Mucosa of stomach (tissue), 1 donor: ENCODE measurements around the gene PREP.
A peak's percentile ranks its signal among the peaks of the same experiment; 100 is the strongest.

Source experiments
- H3K27me3 ChIP-seq: one replicate; pipeline ENCODE4 v1.7.0; 2013; ENCODE audit warnings: mild to moderate bottlenecking, low read length; ENCODE audit not compliant: control insufficient read depth, insufficient read depth
- H3K36me3 ChIP-seq: one replicate; pipeline ENCODE4 v1.7.0; 2013; ENCODE audit warnings: low read length; ENCODE audit not compliant: control insufficient read depth, insufficient read depth
- H3K4me1 ChIP-seq: one replicate; pipeline ENCODE4 v1.7.0; 2013; ENCODE audit warnings: mild to moderate bottlenecking, low read length; ENCODE audit not compliant: control insufficient read depth, insufficient read depth
- H3K4me3 ChIP-seq: one replicate; pipeline ENCODE4 v1.7.0; 2013; ENCODE audit warnings: low read length
- H3K9ac ChIP-seq: one replicate; pipeline ENCODE4 v1.7.0; 2013; ENCODE audit warnings: mild to moderate bottlenecking, low read length, moderate library complexity
- H3K9me3 ChIP-seq: one replicate; pipeline ENCODE4 v1.7.0; 2013; ENCODE audit warnings: mild to moderate bottlenecking, low read length, moderate library complexity; ENCODE audit not compliant: control insufficient read depth
- donor health status: Pancreatic carcinoma.

Gene PREP

DNA sequence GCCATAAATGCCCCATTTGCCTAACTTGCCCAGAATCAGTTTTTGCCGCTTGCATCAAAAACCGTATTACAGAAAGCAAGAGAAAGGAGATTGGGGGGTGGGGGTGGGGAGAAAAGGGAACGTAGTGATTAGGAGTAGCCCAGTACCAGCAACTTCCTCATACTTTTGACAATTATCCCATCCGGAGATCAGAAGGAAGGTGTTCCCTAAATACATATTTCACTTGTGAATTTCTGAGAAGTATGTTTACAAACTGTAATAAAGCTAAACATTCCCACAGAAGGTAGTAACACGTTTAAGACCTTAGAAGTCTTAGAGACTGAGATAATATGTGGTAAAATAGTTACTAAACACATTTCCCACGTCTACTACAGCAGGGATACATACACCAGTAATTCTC is 14.5 kb downstream of the PREP start:
- Histone ChIP-seq H3K27me3 (no peaks in the 10 kb centered on the region), H3K9ac (no peak overlapping the region), H3K9me3 (no peaks in the 10 kb centered on the region), H3K4me3 (no peak overlapping the region), H3K4me1 (peaks cover 14% of the 10 kb centered on the region), H3K36me3 (no peaks in the 10 kb centered on the region)

DNA sequence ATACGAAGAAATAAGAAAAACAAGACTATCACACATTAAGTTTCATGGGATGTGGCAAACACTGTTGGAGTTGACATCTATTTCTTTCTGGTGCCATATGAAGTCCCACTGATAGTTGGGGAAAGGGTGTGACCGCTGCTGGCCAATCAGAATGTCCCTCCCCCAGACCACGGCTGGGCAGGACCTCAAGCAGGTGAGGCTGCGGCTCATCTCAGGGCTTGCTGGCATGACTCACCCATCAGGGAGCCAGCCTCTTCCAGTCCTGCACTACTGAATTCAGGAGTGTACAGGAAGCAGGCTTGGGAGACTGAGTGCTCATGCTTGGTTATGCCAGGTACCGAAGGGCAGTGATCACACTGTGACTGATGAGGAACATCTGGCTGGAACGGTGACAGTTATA is 18.9 kb downstream of the PREP start:
- Histone ChIP-seq H3K4me1 (peaks cover 38% of the 10 kb centered on the region), H3K27me3 (no peaks in the 10 kb centered on the region), H3K9me3 (no peaks in the 10 kb centered on the region), H3K4me3 (no peak overlapping the region), H3K36me3 (no peaks in the 10 kb centered on the region), H3K9ac (no peak overlapping the region)

DNA sequence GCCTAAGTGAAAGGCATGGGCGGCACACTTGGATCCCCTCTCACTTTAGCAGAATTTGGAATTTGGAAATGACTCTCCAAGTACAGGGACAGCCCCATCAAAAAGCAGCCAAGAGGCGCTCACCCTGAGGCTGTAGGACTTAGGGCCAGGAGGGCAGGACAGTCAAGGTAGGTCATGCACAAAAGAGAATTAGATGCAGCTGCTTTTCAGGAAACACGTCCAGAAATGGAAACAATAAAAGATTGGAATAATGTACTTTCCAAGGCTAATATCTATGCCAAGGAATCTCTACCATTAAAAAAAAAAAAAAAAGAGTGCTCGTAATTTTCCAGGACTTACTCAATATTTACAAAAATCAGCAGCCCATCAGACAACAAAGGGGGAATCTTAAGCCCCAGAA is 19.9 kb downstream of the PREP start:
- H3K9me3 ChIP-seq, result no peaks in the 10 kb centered on the region
- H3K36me3 ChIP-seq, result no peaks in the 10 kb centered on the region
- H3K27me3 ChIP-seq, result no peaks in the 10 kb centered on the region
- peaks cover 28% of the 10 kb centered on the region for H3K4me1 ChIP-seq
- H3K9ac ChIP-seq, result no peak overlapping the region
- H3K4me3 ChIP-seq, result no peak overlapping the region

DNA sequence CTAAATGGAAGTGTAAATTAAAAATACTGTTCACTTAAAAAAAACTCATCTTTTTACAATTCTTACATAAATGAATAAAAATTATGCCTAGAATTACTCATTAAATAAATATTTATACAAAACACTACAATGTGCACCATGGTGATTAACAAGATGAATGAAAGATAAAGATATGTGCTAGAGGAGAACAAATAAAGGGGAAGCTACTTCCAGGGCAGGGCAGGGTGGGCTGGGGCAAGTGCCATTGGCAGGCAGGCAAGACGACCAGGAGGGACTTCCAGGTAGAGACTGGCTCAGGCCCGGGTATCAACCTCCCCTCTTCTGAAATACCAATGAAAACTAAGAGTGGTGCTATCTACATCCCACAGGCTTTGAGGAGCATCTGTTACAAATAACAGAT is 20.4 kb downstream of the PREP start:
- no peaks in the 10 kb centered on the region for H3K36me3 ChIP-seq
- H3K27me3 ChIP-seq, result no peaks in the 10 kb centered on the region
- H3K9me3 ChIP-seq, result no peaks in the 10 kb centered on the region
- H3K4me3 ChIP-seq, result no peak overlapping the region
- no peak overlapping the region for H3K9ac ChIP-seq
- H3K4me1 ChIP-seq, result peaks cover 28% of the 10 kb centered on the region

DNA sequence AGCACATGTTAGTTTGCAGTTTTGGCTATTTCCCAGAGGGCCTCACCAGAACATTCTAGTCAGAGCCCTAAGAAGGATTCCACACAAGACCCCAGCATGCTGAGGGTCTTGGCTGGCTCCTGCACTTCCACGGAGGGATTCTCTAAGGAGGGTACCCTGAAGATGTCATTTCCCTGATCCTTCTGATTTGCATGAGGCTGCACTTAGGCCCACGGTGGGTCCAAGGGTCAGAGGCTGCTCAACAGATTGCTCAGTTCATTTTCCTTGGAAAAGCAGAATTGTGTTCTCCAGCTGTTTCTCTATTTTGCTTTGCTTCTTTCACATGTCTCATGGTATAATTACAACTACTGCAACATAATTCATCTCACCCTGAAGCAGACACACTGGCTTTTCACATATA is 22.2 kb downstream of the PREP start:
- H3K4me3 ChIP-seq, result no peak overlapping the region
- H3K36me3 ChIP-seq, result no peaks in the 10 kb centered on the region
- no peak overlapping the region for H3K9ac ChIP-seq
- peaks cover 28% of the 10 kb centered on the region for H3K4me1 ChIP-seq
- no peaks in the 10 kb centered on the region for H3K27me3 ChIP-seq
- no peaks in the 10 kb centered on the region for H3K9me3 ChIP-seq

DNA sequence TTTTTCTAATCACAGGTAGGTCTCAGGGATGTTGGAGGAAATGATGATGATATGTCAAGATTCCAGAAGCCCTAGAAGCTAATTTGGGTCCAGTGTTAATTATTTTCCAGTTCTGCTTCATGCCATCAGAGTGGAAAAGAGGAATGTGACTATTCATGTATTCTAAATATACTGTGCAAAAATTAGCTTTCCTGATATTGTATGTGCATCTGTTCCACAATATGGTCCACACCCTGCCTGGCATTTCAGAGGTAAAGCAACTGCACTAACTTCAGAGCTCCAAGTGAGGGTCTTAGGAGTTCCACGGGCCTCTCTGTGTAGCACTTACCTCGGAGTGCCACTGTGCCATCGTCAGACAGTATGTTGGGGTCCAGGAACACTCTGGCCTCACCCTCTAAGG is 27.1 kb downstream of the PREP start:
- no peaks in the 10 kb centered on the region for H3K9me3 ChIP-seq
- H3K4me3 ChIP-seq, result no peak overlapping the region
- no peaks in the 10 kb centered on the region for H3K27me3 ChIP-seq
- H3K36me3 ChIP-seq, result no peaks in the 10 kb centered on the region
- peaks cover 25% of the 10 kb centered on the region for H3K4me1 ChIP-seq
- H3K9ac ChIP-seq, result no peak overlapping the region

DNA sequence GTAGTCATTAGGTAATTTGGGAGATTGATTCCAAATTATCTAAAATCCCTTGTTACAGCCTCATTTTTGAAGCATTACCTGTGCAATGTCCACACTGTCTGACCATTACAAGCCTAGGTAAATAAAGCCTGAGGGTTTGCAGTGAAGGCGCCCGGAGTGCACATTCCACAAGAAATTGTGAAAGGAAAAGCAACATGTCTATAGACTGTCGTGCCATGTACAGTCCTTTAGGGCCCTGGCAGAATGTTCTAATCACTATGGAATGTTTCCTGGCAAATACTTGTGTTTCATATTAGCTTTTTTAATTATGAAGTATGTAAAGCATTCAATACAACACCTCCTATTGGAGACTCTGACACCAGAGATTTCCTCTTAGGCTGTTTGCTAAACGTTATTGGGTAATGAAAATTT is 28.9 kb downstream of the PREP start:
- Histone ChIP-seq H3K9me3 (no peaks in the 10 kb centered on the region), H3K4me3 (no peak overlapping the region), H3K36me3 (no peaks in the 10 kb centered on the region), H3K9ac (no peak overlapping the region), H3K4me1 (peaks cover 24% of the 10 kb centered on the region), H3K27me3 (no peaks in the 10 kb centered on the region)

DNA sequence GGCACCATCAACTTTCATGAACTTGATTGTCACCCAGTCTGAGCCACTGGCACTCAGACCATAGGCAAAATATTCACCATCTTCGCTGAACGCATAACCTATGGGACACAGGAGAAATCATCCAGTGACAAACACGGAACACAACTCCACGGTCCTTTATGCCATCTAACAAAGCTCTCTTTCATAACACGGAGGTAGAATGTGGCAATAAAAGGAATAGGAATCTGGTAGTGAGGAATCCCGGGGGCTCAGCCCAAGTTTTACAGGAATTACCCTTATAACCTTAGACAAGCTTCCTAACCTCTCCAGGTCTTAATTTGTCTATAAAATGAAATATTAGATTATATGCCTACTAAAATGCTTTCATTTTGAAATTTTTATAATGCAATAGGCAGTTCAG is 29.4 kb downstream of the PREP start:
- Histone ChIP-seq H3K9ac (no peak overlapping the region), H3K9me3 (no peaks in the 10 kb centered on the region), H3K4me1 (peaks cover 24% of the 10 kb centered on the region), H3K27me3 (no peaks in the 10 kb centered on the region), H3K36me3 (no peaks in the 10 kb centered on the region), H3K4me3 (no peak overlapping the region)

DNA sequence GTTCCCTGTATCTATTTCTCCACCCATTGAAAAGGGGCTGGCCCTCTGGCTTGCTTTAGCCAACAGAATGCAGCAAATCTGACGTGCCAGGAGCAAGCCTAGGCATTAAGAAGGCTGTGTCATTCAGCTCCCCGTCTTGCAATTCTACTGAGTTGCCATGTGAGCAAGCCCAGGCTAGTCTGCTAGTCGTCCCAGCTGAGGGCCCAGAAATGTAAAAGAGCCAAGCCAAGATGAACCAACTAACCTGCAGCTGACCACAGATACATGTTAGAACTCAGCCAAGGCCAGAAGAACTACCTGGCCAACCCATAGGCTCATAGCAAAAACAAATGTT is 30.1 kb downstream of the PREP start:
- Histone ChIP-seq H3K9me3 (no peaks in the 10 kb centered on the region), H3K4me1 (peaks cover 24% of the 10 kb centered on the region), H3K36me3 (no peaks in the 10 kb centered on the region), H3K9ac (peak overlapping the region; percentile 44), H3K4me3 (no peak overlapping the region), H3K27me3 (no peaks in the 10 kb centered on the region)

DNA sequence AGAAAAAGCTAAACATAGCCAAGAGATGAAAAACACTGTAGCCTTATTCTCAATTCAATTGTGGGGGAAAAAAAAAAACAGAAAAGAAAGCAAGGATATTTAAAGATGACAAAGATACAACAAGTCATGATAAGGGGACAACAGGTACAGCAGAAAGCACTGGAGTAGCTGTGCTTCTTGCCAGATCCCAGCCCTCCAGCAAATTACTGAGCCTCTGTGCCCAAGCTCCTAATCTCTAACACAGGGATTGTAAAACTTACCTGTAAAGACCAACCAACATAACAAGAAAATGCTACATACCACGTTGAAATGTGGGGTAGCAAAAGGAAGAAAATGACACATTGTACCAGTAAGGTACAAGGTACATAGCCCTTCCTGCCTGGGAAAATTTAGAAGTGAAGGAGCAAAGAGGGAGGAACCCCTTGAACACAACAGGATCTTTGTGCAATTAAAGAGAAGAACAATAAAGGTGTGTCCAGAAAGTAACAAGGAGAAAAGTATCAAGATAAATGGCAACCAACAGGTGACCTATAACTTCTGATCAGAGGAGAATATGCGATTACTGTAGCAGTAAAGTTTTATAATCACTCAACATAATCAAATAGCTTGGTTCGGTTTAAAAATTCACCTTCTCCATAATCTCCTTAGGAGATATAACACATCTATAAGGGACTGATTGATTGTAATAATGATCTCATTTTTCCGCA is 30.6 kb downstream of the PREP start:
- H3K9me3 ChIP-seq, result no peaks in the 10 kb centered on the region
- H3K4me1 ChIP-seq, result peaks cover 24% of the 10 kb centered on the region
- H3K9ac ChIP-seq, result peak overlapping the region; percentile 44
- no peaks in the 10 kb centered on the region for H3K27me3 ChIP-seq
- H3K4me3 ChIP-seq, result no peak overlapping the region
- H3K36me3 ChIP-seq, result no peaks in the 10 kb centered on the region

DNA sequence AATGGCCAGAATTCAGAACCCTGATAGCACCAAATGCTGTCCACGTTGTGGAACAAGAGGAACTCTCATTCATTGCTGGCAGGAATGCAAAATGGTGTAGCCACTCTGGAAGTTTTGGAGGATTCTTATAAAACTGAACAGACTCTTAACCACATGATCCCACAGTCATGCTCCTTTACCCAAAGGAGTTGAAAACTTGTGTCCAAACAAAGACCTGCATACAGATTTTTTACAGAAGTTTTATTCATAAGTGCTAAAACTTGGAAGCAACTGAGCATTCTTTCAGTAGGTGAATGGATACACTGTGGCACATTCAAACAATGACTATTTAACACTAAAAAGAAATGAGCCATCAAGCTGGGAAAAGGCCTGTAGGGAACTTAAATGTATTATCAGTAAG is 32.5 kb downstream of the PREP start:
- H3K4me1 ChIP-seq, result peaks cover 24% of the 10 kb centered on the region
- H3K9ac ChIP-seq, result no peak overlapping the region
- H3K9me3 ChIP-seq, result no peaks in the 10 kb centered on the region
- H3K36me3 ChIP-seq, result peaks cover 5% of the 10 kb centered on the region
- H3K4me3 ChIP-seq, result no peak overlapping the region
- H3K27me3 ChIP-seq, result no peaks in the 10 kb centered on the region

DNA sequence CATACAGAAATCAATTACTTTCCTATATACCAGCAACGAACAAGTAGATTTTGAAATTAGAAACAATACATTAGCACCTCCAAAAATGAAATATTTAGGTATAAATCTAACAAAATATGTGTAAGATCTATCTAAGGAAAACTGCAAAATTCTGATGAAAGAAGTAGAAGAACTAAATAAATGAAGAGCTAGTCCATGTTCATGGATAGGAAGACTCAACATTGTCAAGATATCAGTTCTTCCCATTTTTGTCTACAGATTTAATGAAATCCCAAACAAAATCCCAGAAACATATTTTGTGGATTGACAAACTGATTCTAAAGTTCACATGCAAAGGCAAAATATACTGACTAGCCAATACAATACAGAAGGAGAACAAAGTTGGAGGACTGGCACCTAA is 33.7 kb downstream of the PREP start:
- Histone ChIP-seq H3K4me3 (no peak overlapping the region), H3K4me1 (peaks cover 24% of the 10 kb centered on the region), H3K36me3 (peaks cover 5% of the 10 kb centered on the region), H3K9me3 (no peaks in the 10 kb centered on the region), H3K27me3 (no peaks in the 10 kb centered on the region), H3K9ac (no peak overlapping the region)

DNA sequence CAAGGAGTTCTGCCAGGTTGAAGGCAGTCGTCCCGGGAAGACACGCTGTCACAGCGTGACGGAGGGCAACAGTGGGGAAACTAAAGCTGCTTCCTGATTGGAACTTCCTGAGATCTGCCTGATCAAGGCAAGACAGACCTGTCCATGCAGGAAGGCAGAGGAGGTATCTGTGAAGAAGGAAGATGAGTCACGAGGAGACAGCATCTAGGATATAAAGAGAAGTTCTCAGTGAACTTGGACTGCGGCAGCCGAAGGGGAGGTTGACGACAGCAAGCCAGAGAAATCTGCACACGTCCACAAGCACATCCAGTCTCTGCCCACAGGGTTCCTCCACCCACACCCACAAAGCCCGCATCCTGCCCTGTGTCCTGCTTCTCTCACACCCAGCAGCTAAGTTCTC is 38.6 kb downstream of the PREP start:
- H3K9ac ChIP-seq, result no peak overlapping the region
- H3K9me3 ChIP-seq, result no peaks in the 10 kb centered on the region
- peaks cover 11% of the 10 kb centered on the region for H3K4me1 ChIP-seq
- H3K36me3 ChIP-seq, result peaks cover 5% of the 10 kb centered on the region
- H3K4me3 ChIP-seq, result no peak overlapping the region
- H3K27me3 ChIP-seq, result no peaks in the 10 kb centered on the region
